ENCODE results near the gene NCKAP5.

Gene NCKAP5

GRCh38 chr2:133557614-133558013 lies 10.6 kb downstream of the NCKAP5 start:
- CTCF ChIA-PET = interaction anchor here (1.1 to 1.6 kb wide), 3 partner anchors 13 to 294 kb away, joined by 3 to 4 read pairs (median 3); no protein-coding TSS in a partner anchor
- TF ChIP-seq CTCF (IDR thresholded peaks at IDR 0.05; ENCODE audit: insufficient read depth, low read length, missing control alignments) = no peak
- POLR2A ChIA-PET = no interaction called here
- no peak for DNase-seq (ENCODE audit: low read depth, low spot score)
- H3K4me3 ChIP-seq (ENCODE audit: low read depth, low read length) = no peak overlapping the region

- no peak for TF ChIP-seq CTCF (IDR thresholded peaks at IDR 0.05; ENCODE audit: insufficient read depth, low read length, missing control alignments)
- CTCF ChIA-PET = interaction anchor here (1.6 to 1.8 kb wide), 2 partner anchors 291 kb away, joined by 5 to 6 read pairs; no protein-coding TSS in a partner anchor
- POLR2A ChIA-PET = no interaction called here
- no peak for DNase-seq (ENCODE audit: low read depth, low spot score)
- no peak overlapping the region for H3K4me3 ChIP-seq (ENCODE audit: low read depth, low read length)
Observed at GRCh38 chr2:133553838-133554408, 14.3 kb downstream of the NCKAP5 start.

- H3K4me3 ChIP-seq (ENCODE audit: low read depth, low read length) = no peak overlapping the region
- no peak for TF ChIP-seq CTCF (IDR thresholded peaks at IDR 0.05; ENCODE audit: insufficient read depth, low read length, missing control alignments)
- DNase-seq (ENCODE audit: low read depth, low spot score) = no peak
- CTCF ChIA-PET = interaction anchor here (1.6 kb wide), 1 partner anchor 292 kb away, joined by 6 read pairs; no protein-coding TSS in a partner anchor
- POLR2A ChIA-PET = no interaction called here
Observed at GRCh38 chr2:133553251-133553650, 15.0 kb downstream of the NCKAP5 start.

- ChIA-PET POLR2A (no interaction called here), CTCF (no interaction called here)
- no peak for DNase-seq (ENCODE audit: low read depth, low spot score)
- no peak overlapping the region for H3K4me3 ChIP-seq (ENCODE audit: low read depth, low read length)
- TF ChIP-seq CTCF (IDR thresholded peaks at IDR 0.05; ENCODE audit: insufficient read depth, low read length, missing control alignments) = no peak
Observed at GRCh38 chr2:133552821-133553220, 15.4 kb downstream of the NCKAP5 start.

- no peak overlapping the region for H3K4me3 ChIP-seq (ENCODE audit: low read depth, low read length)
- ChIA-PET CTCF (interaction anchor here (1.6 kb wide), 2 partner anchors 11 to 19 kb away, joined by 5 read pairs; no protein-coding TSS in a partner anchor), POLR2A (no interaction called here)
- TF ChIP-seq CTCF (IDR thresholded peaks at IDR 0.05; ENCODE audit: insufficient read depth, low read length, missing control alignments) = no peak
- DNase-seq (ENCODE audit: low read depth, low spot score) = no peak
Observed at GRCh38 chr2:133541797-133542196, 26.5 kb downstream of the NCKAP5 start.

GRCh38 chr2:133541376-133541775 lies 26.9 kb downstream of the NCKAP5 start:
- ChIA-PET CTCF (interaction anchor here (1.6 kb wide), 1 partner anchor 19 kb away, joined by 5 read pairs; no protein-coding TSS in a partner anchor), POLR2A (no interaction called here)
- TF ChIP-seq CTCF (IDR thresholded peaks at IDR 0.05; ENCODE audit: insufficient read depth, low read length, missing control alignments) = no peak
- DNase-seq (ENCODE audit: low read depth, low spot score) = no peak
- H3K4me3 ChIP-seq (ENCODE audit: low read depth, low read length) = no peak overlapping the region

All from AG04449 (cell line).